ENCODE measurements around the gene WSCD1. TPM values are rescaled to one million over a fixed set of nuclear protein-coding genes. Genes with fewer than 3 reads are reported as not detected.
A peak's percentile ranks its signal among the peaks of the same experiment; 100 is the strongest.

The WSCD1 gene
- total and polyA plus RNA-seq, 7 donors, result 4.1 to 17.5 (median 7.1) TPM

- DNase-seq, result peak in 1 of 2 donors; percentile 56
- TF ChIP-seq, protein P1, sequence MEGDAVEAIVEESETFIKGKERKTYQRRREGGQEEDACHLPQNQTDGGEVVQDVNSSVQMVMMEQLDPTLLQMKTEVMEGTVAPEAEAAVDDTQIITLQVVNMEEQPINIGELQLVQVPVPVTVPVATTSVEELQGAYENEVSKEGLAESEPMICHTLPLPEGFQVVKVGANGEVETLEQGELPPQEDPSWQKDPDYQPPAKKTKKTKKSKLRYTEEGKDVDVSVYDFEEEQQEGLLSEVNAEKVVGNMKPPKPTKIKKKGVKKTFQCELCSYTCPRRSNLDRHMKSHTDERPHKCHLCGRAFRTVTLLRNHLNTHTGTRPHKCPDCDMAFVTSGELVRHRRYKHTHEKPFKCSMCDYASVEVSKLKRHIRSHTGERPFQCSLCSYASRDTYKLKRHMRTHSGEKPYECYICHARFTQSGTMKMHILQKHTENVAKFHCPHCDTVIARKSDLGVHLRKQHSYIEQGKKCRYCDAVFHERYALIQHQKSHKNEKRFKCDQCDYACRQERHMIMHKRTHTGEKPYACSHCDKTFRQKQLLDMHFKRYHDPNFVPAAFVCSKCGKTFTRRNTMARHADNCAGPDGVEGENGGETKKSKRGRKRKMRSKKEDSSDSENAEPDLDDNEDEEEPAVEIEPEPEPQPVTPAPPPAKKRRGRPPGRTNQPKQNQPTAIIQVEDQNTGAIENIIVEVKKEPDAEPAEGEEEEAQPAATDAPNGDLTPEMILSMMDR (IDR thresholded peaks at IDR 0.05), result no peak
- ATAC-seq, result peak; percentile 78 to 89 (median 81)
- no peaks in the 10 kb centered on the region for H3K9me3 ChIP-seq
- H3K4me3 ChIP-seq, result no peak overlapping the region
- no peaks in the 10 kb centered on the region for H3K36me3 ChIP-seq (ENCODE audit: insufficient read depth in 1 of 2, low read depth in 1 of 2)
- peak overlapping the region; percentile 68 for H3K27ac ChIP-seq
- intact Hi-C loops (cut with DNase I), result no loop called here
- H3K4me1 ChIP-seq, result peaks cover 33% of the 10 kb centered on the region
- WGBS, 3 donors, result 26 to 41% (median 27%) methylated on average over 8 of the region's 8 CpGs
- H3K27me3 ChIP-seq (ENCODE audit: insufficient read depth in 3 of 3, low read length in 2 of 3), result no peaks in the 10 kb centered on the region
Observed at GRCh38 chr17:6075845-6076244, 5.7 kb downstream of the WSCD1 start.

DNA sequence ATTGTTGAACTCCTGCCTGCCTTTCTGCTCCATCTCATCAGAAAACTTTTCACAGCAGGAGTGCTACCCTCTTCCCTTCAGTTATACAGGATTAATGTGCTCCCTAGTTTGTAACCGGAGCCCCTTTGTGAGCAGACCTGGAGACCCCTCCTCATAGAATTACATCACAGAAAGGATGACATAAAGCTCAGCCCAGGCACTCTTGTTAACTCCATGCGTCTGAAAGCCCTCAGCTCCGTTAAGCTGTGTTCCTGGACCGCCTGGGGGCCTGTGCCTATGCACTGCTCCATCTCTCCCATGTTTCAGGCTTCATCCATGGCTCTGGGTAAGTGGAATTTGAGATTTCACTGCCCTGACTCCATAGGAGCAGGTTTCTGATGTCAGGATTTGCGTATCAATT, 7.6 kb downstream of the WSCD1 start:
- Histone ChIP-seq H3K36me3 (ENCODE audit: insufficient read depth in 1 of 2, low read depth in 1 of 2) (no peaks in the 10 kb centered on the region), H3K9me3 (no peaks in the 10 kb centered on the region), H3K27me3 (ENCODE audit: insufficient read depth in 3 of 3, low read length in 2 of 3) (no peaks in the 10 kb centered on the region), H3K4me3 (no peak overlapping the region), H3K27ac (no peak overlapping the region), H3K4me1 (peaks cover 46% of the 10 kb centered on the region)
- TF ChIP-seq, protein P1 (IDR thresholded peaks at IDR 0.05), result no peak
- WGBS, 3 donors, result 88 to 90% (median 89%) methylated on average over 5 of the region's 5 CpGs
- ATAC-seq, result no peak
- DNase-seq, result no peak
- intact Hi-C loops (cut with DNase I), result no loop called here

GRCh38 chr17:6078458-6078871, 8.3 kb downstream of the WSCD1 start:
- intact Hi-C loops (cut with DNase I), result no loop called here
- Histone ChIP-seq H3K4me3 (no peak overlapping the region), H3K27me3 (ENCODE audit: insufficient read depth in 3 of 3, low read length in 2 of 3) (no peaks in the 10 kb centered on the region), H3K27ac (no peak overlapping the region), H3K9me3 (no peaks in the 10 kb centered on the region), H3K36me3 (ENCODE audit: insufficient read depth in 1 of 2, low read depth in 1 of 2) (no peaks in the 10 kb centered on the region), H3K4me1 (peaks cover 53% of the 10 kb centered on the region)
- TF ChIP-seq, protein P1 (IDR thresholded peaks at IDR 0.05), result no peak
- WGBS, 3 donors, result 72 to 81% (median 72%) methylated on average over 9 of the region's 9 CpGs
- peak in 1 of 2 donors; percentile 8 for DNase-seq
- ATAC-seq, result no peak

DNA sequence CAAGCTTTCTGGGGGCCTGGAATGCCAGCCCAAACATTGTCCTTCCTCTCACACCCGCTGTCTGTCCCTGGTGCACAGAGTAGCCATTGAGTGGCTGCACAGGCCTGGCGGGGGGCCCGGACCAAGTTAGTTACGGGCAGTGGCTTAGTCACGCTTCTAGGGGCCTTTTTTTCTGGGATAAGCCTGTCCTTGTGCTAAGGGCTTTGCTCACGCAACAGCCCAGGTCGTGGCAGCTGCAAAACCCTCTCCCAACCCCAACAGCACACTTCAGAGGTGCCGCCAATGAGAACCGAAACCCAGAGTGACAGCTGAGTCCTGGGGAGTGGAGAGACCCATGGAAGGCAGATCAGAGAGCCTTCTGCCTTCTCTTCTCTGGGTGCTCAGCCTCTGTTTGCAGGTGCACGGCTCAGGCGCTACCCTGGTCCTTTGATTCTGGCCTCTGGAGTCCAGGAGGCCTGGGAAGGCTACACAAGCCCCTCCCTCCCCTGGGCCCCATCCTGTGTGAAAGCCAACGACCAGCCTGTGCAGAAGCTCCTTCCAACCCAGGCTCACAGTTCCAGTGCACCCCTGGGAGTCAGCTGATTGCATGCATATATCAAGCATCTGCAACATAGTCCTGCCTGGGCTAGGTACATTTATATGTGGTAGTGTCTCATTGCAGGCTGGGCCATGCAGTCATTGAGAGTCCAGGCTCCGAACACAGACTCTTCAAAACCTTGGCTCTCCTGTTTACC, 9.1 kb downstream of the WSCD1 start:
- Histone ChIP-seq H3K4me3 (no peak overlapping the region), H3K36me3 (ENCODE audit: insufficient read depth in 1 of 2, low read depth in 1 of 2) (no peaks in the 10 kb centered on the region), H3K27ac (no peak overlapping the region), H3K27me3 (ENCODE audit: insufficient read depth in 3 of 3, low read length in 2 of 3) (no peaks in the 10 kb centered on the region), H3K9me3 (no peaks in the 10 kb centered on the region), H3K4me1 (peaks cover 60% of the 10 kb centered on the region)
- 62 to 75% (median 68%) methylated on average over 13 of the region's 13 CpGs for WGBS, 3 donors
- DNase-seq (no peak), ATAC-seq (peak in 1 of 4 donors; percentile 14)
- TF ChIP-seq, protein P1 (IDR thresholded peaks at IDR 0.05), result no peak
- intact Hi-C loops (cut with DNase I), result no loop called here

DNA sequence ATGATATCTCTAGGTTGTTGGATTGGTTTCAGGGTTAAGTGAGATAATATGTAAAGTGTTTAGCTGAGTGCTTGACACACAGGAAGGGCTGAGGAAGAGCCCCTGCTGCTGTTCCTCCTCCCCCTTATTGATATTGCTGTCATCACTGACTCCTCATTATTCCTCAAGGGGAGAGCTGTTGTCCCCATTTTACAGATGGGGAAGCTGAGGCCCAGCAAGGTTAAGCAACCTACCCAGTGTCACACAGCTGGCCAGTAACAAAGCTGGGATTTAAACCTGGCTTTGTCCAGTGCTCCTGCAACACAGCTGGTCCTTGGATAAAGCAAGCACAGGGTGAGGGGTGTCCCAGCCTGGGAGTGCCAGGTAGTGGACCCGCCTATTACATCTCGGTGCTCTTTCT, 9.8 kb downstream of the WSCD1 start:
- DNase-seq (no peak), ATAC-seq (no peak)
- Histone ChIP-seq H3K4me3 (no peak overlapping the region), H3K36me3 (ENCODE audit: insufficient read depth in 1 of 2, low read depth in 1 of 2) (no peaks in the 10 kb centered on the region), H3K9me3 (no peaks in the 10 kb centered on the region), H3K27ac (no peak overlapping the region), H3K27me3 (ENCODE audit: insufficient read depth in 3 of 3, low read length in 2 of 3) (no peaks in the 10 kb centered on the region), H3K4me1 (peaks cover 58% of the 10 kb centered on the region)
- TF ChIP-seq, protein P1 (IDR thresholded peaks at IDR 0.05), result no peak
- WGBS, 3 donors, result 64 to 87% (median 80%) methylated on average over 2 of the region's 2 CpGs
- intact Hi-C loops (cut with DNase I), result no loop called here
